Measurements from ENCODE around the gene ZNF805.
A peak's percentile ranks its signal among the peaks of the same experiment; 100 is the strongest.
"Not testable (repeated sequence)": the region's sequence is repeated elsewhere in the genome, so short reads cannot be mapped to it uniquely, and the experiment has no call there.

The ZNF805 gene

DNA sequence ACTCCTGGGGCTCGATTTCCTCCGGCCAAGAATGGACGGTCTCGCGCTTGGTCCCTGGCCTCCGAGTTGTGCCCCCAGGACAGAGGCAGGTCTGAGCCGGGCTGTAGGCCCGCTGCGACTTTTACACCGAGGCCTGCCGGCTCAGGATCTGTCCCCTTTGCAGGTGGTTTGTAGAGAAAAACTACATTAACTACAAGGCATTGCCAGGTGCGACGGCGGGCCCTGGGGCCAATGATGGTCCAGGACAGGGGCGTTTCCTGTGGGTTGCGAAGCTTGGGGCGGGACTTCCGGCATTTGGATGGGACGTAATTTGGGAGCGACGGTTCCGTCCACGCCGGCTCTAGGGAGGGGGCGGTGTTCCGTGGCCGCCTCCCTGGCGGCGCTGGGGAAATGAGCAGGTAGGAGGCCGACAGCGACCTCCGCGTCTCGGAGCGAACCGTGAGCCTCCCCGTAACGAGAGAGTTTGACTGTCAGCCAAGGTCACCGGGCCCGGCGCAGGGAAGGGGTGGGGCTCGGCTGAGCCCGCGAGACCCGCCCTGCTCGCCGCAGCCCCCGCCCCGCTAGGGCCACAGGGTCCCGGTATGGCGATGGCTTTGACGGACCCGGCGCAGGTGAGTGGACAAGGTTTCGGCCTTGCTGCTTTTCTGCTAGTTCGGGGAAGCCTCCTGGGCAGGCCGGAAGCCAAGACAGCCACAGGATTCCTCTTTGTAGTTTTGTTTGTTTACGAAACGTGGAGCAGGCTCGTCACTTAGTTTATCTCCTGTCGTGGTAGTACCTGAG, at the start of gene ZNF805:
Gene ZNF805, plus strand, starts transcription at position 322 of the 780 bp plus-strand sequence. Its CDS starts 260 bp downstream, at position 582.
- peak; percentile 90 for DNase-seq (ENCODE audit: low read depth, low spot score)

DNA sequence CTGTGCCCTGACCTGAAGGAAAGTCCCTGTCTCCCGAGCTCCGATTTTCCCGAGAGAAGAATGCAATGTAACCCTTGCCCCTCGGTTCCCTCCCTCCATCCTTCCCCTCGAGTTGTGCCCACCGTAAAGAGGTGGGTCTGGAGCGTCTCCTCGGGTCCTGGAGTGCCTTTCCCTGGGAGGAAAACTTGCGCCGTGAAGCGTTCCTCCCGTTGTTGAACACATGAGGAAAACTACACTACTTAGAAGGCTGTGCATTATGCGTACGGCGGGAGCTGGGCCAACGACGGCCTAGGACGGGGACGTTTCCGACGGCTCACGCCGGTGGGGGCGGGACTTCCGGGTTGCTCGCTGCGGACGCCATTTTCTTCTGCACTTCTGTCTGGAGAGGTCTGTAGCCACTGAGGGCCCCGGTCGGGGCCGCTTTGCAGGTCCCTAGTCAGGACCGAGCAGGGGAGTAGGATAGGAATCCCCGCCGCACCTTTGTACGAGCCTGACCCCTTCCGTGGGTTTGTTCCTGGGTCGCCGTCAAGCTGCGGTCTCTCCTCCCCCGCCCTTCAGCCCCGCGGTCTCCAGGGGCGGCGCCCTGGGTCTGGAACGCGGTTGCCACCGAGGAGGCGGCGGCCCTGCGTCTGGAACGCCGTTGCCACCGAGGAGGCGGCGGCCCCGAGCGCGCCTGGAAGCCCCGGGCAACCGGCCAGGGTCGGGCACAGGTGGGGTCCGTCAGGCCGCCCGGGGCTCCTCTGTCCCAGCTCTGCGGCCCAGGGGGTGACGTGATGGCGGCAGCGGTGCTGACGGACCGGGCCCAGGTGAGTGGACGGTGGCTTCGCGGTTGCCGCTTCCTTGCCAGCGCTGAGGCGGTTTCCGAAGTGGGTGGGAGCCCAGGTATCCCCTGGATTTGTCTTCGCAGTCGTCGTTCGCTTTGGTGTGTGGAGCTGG, 49.0 kb upstream of the ZNF805 start, which contains the start of gene ZNF264:
Gene ZNF264, plus strand, starts transcription at position 360 of the 936 bp plus-strand sequence. Its CDS starts 414 bp downstream, at position 774.
- DNase-seq (ENCODE audit: low read depth, low spot score): peak; percentile 35

GRCh38 chr19:57192077-57192420, 48.4 kb upstream of the ZNF805 start:
- DNase-seq (ENCODE audit: low read depth, low spot score): no peak

DNA sequence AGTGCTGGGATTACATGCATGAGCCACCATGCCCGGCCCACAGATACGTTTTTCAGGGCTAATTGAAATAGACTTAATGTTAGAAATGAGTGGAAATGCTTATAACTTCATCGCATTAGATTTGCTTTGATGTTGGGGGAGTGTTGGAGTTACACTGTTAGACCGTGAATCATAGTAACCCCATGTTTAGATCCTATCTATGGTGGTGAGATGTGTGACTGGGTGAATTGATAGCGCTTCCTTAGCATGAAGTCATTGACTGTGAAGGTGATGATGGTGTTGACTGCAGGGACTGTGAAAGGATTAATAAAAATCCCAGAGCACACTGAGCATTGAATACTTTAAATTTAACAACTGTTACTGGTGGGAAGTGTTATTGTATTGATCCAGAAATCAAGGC, 47.4 kb upstream of the ZNF805 start:
- no peak for DNase-seq (ENCODE audit: low read depth, low spot score)

GRCh38 chr19:57197874-57198273, 42.6 kb upstream of the ZNF805 start:
- DNase-seq (ENCODE audit: low read depth, low spot score): not testable (repeated sequence)

- no peak for DNase-seq (ENCODE audit: low read depth, low spot score)
These were observed 38.3 kb upstream of the ZNF805 start for GRCh38 chr19:57202160-57202559.

DNA sequence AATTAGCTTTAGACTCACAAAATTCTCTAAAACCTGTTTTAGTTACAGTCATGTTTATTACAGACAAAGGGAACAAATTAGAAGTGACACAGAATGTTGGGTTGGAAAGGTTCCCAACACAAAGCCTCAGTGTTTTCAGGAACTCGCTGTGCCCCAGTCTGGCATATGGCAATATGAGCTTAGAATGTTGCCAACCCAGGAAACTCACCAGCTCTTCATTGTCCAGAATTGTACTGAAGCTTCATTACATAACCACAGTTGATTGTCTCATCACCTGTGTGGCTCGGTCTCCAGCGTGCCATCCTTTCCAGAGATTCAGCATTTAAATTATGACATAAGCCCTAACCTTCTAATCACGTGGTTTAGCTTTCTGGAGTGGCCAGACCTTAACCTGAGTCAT, 30.1 kb upstream of the ZNF805 start:
- no peak for DNase-seq (ENCODE audit: low read depth, low spot score)

GRCh38 chr19:57212109-57212508, 28.3 kb upstream of the ZNF805 start:
- DNase-seq (ENCODE audit: low read depth, low spot score): no peak

- no peak for DNase-seq (ENCODE audit: low read depth, low spot score)
These were observed 12.9 kb upstream of the ZNF805 start for GRCh38 chr19:57227502-57227901.

GRCh38 chr19:57231686-57232085, 8.7 kb upstream of the ZNF805 start:
- no peak for DNase-seq (ENCODE audit: low read depth, low spot score)

DNA sequence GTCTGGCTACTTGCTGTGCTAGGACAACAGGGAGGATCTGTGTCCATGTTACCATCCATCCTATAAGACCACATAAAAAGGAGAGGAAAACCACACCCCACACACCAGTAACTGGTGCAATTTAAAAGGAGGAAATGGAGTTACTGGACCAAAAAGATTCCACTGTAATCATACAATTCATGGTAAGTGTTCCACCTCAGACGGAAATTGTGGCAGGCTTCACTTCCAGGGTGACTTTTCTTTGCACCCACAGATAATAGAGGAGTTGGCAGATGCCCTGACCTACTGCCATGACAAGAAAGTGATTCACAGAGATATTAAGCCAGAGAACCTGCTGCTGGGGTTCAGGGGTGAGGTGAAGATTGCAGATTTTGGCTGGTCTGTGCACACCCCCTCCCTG, 7.2 kb upstream of the ZNF805 start:
- DNase-seq (ENCODE audit: low read depth, low spot score): no peak

DNA sequence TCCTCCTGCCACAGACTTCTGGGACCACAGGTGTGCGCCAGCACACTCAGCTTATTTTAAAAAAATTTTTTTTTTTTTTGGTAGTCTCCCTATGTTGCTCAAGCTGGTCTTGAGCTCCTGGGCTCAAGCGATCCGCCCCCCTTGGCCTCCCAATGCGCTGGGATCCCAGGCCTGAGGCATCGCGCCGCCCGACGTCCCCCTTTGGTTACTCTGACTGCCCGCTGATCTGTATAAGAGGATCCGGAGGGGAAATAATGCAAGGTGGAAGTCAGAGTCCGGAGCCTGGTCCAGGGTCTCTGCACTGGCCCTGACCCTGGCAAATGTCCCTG, 486 bp upstream of the ZNF805 start:
- no peak for DNase-seq (ENCODE audit: low read depth, low spot score)

- no peak for DNase-seq (ENCODE audit: low read depth, low spot score)
These were observed 744 bp downstream of the ZNF805 start for GRCh38 chr19:57241176-57241575.

DNA sequence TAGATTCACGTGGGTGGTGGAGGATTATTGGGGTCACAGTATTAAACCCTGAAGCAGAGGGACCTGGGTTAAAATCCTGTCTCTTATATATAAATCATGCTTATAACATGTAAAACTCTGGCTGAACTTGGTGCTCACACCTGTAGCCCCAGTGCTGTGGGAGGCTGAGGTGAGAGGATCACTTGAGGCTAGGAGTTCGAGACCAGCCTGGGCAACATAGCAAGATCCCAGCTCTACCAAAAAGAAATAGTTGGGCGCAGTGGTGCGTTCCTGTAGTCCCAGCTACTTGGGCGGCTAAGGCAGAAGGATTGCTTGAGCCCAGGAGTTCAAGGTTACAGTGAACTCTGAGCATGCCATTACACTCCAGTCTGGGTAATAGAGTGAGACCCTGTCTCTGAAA, 2.4 kb downstream of the ZNF805 start:
- no peak for DNase-seq (ENCODE audit: low read depth, low spot score)

- no peak for DNase-seq (ENCODE audit: low read depth, low spot score)
These were observed 4.1 kb downstream of the ZNF805 start for GRCh38 chr19:57244513-57244912.

GRCh38 chr19:57245066-57245465, 4.6 kb downstream of the ZNF805 start:
- no peak for DNase-seq (ENCODE audit: low read depth, low spot score)

DNA sequence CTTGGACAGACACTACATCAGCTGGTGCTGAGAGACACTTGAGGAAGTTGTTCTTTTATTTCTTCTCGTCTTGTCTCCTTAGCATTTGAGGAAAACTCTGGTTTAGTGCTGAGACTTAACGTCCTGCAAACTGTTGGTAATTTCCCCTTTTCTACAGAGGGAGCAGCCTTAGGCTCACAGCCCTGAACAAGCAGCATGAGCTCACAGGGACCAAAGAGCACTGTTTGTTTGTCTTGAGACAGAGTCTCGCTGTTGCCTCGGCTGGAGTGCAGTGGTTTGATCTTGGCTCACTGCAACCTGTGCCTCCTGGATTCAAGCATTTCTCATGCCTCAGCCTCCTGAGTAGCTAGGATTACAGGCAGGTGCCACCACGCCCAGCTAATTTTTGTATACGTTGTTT, 5.5 kb downstream of the ZNF805 start:
- no peak for DNase-seq (ENCODE audit: low read depth, low spot score)

- DNase-seq (ENCODE audit: low read depth, low spot score): no peak
These were observed 8.2 kb downstream of the ZNF805 start for GRCh38 chr19:57248646-57249045.

- DNase-seq (ENCODE audit: low read depth, low spot score): no peak
These were observed 8.9 kb downstream of the ZNF805 start for GRCh38 chr19:57249329-57249728.

GRCh38 chr19:57253767-57254166, 13.3 kb downstream of the ZNF805 start:
- not testable (repeated sequence) for DNase-seq (ENCODE audit: low read depth, low spot score)

- DNase-seq (ENCODE audit: low read depth, low spot score): no peak
These were observed 21.6 kb downstream of the ZNF805 start for GRCh38 chr19:57262044-57262443.

- DNase-seq (ENCODE audit: low read depth, low spot score): no peak
These were observed 22.9 kb downstream of the ZNF805 start for GRCh38 chr19:57263244-57263741.

- no peak for DNase-seq (ENCODE audit: low read depth, low spot score)
These were observed 26.9 kb downstream of the ZNF805 start for GRCh38 chr19:57267291-57267690.

Data from iPS DF 19.7 (cell line).